WTC11 (cell line): ENCODE results near the gene MRPL54. TPM values are rescaled to one million over a fixed set of nuclear protein-coding genes. Genes with fewer than 3 reads are reported as not detected.

Experiments
- ATAC-seq: fragments of 200-7000 bp; cut with Tn5 transposase; 2 replicates; pipeline ENCODE4 v1.10.0; 2021; ENCODE audit warnings: mild to moderate bottlenecking, moderate library complexity
- CTCF ChIA-PET: fragments of 300-600 bp; sonication (Branson Sonifier 250); formaldehyde crosslinking; loops from one replicate; lab custom pipeline; 2021; ENCODE audit warnings: antibody characterized with exemption; lab: Charles Lee
- POLR2A ChIA-PET: fragments of 350-600 bp; sonication (Branson Sonifier 250); formaldehyde crosslinking; loops from one replicate; lab custom pipeline; 2021; ENCODE audit warnings: antibody characterized with exemption; lab: Charles Lee
- DNase-seq: peaks from one replicate; pipeline ENCODE4 v3.0.0; 2021; ENCODE audit warnings: low spot score
- H3K27ac Mint-ChIP-seq: 2 replicates; pipeline ENCODE4 v1.8.0; 2021; ENCODE audit warnings: mixed read lengths
- H3K27me3 Mint-ChIP-seq: 2 replicates; pipeline ENCODE4 v1.8.0; 2021; ENCODE audit warnings: low read depth, mild to moderate bottlenecking, moderate library complexity, mixed read lengths
- H3K36me3 Mint-ChIP-seq: 2 replicates; pipeline ENCODE4 v1.8.0; 2021; ENCODE audit warnings: mixed read lengths
- H3K4me1 Mint-ChIP-seq: 2 replicates; pipeline ENCODE4 v1.8.0; 2022; ENCODE audit warnings: mixed read lengths
- H3K4me3 Mint-ChIP-seq: 2 replicates; pipeline ENCODE4 v1.8.0; 2021; ENCODE audit warnings: mild to moderate bottlenecking, moderate library complexity, mixed read lengths
- H3K9me3 Mint-ChIP-seq: 2 replicates; pipeline ENCODE4 v1.8.0; 2021; ENCODE audit warnings: mixed read lengths
- GRHL2 ChIP-seq: fragments of 250-450 bp; sonication (Bioruptor Pico); IDR thresholded peaks from 2 replicates; pipeline ENCODE4 v1.8.0; 2022; ENCODE audit warnings: mild to moderate bottlenecking, moderate library complexity; ENCODE audit not compliant: insufficient replicate concordance, severe bottlenecking
- GTF2I ChIP-seq: fragments of 250-450 bp; sonication (Bioruptor Pico); conservative IDR thresholded peaks from 2 replicates; pipeline ENCODE4 v1.4.0; 2021; ENCODE audit warnings: mild to moderate bottlenecking
- JUN ChIP-seq: sonication (generic); formaldehyde crosslinking; IDR thresholded peaks from 2 replicates; pipeline ENCODE4 v1.8.0; 2023; ENCODE audit warnings: mild to moderate bottlenecking, missing genetic modification reagents
- NR1H2 ChIP-seq: sonication (generic); formaldehyde crosslinking; IDR thresholded peaks from 2 replicates; pipeline ENCODE4 v1.9.0; 2021; ENCODE audit warnings: mild to moderate bottlenecking, moderate library complexity, missing genetic modification reagents
- TEAD1 ChIP-seq: sonication (generic); formaldehyde crosslinking; IDR thresholded peaks from 2 replicates; pipeline ENCODE4 v1.8.0; 2022; ENCODE audit warnings: mild to moderate bottlenecking, missing genetic modification reagents
- ZNF219 ChIP-seq: sonication (generic); formaldehyde crosslinking; IDR thresholded peaks from 2 replicates; pipeline ENCODE4 v1.8.0; 2023; ENCODE audit warnings: missing genetic modification reagents, mild to moderate bottlenecking, borderline replicate concordance
- total RNA-seq: library from RNA; stranded (reverse); gene quantifications from 3 replicates; pipeline ENCODE4 v1.2.3, GENCODE V29; 2021
- TF ChIP-seq, protein P1 (sequence below): sonication (generic); formaldehyde crosslinking; IDR thresholded peaks from 2 replicates; pipeline ENCODE4 v1.8.1; 2022; ENCODE audit warnings: missing genetic modification reagents, borderline replicate concordance
- TF ChIP-seq, protein P2 (sequence below): fragments of 250-450 bp; sonication (Bioruptor Pico); conservative IDR thresholded peaks from 2 replicates; pipeline ENCODE4 v1.9.0; 2021; ENCODE audit warnings: mild to moderate bottlenecking
- TF ChIP-seq, protein P3 (sequence below): fragments of 250-450 bp; sonication (Bioruptor Pico); IDR thresholded peaks from 2 replicates; pipeline ENCODE4 v1.9.0; 2021; ENCODE audit warnings: mild to moderate bottlenecking
- TF ChIP-seq, protein P4 (sequence below): fragments of 250-450 bp; sonication (Bioruptor Pico); IDR thresholded peaks from 2 replicates; pipeline ENCODE4 v1.9.0; 2021; ENCODE audit warnings: mild to moderate bottlenecking, borderline replicate concordance
- TF ChIP-seq, protein P5 (sequence below): sonication (generic); formaldehyde crosslinking; IDR thresholded peaks from 2 replicates; pipeline ENCODE4 v1.8.0; 2022; ENCODE audit warnings: mild to moderate bottlenecking, missing genetic modification reagents

MRPL54 gene
- total RNA-seq, 1 experiment from 2014 or later: 62.3 TPM

DNA sequence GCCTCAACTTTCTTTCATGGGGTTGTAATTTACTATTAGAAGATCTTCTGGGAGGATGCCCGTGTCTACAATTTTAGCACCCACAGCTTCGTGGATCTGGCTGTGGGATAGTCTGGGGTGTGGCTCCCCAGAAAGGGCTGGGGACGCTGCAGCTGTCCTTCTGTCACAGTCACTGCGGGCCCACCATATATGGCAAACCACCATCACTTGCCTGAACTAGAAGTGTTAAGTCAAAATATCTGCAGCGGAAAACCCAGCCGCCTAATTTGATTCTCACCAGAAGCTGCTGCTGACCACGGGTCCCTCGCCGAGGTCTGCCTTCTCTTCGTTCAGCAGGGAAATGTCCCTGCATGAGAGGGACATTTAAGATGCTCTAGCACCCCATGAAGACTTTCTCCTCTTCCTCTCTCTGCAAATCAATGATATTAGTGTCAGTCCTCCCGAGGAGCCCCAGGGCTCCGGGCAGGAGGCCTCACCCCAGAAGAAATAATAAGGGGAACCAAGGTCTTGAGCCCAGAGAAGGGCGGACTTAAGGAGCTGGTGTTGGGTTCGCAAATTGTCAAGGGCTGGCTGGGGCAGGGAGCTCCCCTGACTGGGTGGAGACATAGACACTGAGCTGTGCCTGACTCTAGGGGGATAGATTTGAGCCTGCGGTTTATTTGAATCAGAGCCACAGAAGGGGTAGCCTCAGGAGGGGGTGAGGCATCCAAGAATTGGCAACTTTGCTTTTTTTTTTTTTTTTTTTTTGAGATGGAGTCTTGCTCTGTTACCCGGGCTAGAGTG lies 26.7 kb downstream of the MRPL54 start (continued):
- TF ChIP-seq, protein P1, sequence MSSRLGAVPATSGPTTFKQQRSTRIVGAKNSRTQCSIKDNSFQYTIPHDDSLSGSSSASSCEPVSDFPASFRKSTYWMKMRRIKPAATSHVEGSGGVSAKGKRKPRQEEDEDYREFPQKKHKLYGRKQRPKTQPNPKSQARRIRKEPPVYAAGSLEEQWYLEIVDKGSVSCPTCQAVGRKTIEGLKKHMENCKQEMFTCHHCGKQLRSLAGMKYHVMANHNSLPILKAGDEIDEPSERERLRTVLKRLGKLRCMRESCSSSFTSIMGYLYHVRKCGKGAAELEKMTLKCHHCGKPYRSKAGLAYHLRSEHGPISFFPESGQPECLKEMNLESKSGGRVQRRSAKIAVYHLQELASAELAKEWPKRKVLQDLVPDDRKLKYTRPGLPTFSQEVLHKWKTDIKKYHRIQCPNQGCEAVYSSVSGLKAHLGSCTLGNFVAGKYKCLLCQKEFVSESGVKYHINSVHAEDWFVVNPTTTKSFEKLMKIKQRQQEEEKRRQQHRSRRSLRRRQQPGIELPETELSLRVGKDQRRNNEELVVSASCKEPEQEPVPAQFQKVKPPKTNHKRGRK (CRISPR knock-in tag): no peak
- no peak for TF ChIP-seq JUN (CRISPR knock-in tag)
- TF ChIP-seq, protein P2, sequence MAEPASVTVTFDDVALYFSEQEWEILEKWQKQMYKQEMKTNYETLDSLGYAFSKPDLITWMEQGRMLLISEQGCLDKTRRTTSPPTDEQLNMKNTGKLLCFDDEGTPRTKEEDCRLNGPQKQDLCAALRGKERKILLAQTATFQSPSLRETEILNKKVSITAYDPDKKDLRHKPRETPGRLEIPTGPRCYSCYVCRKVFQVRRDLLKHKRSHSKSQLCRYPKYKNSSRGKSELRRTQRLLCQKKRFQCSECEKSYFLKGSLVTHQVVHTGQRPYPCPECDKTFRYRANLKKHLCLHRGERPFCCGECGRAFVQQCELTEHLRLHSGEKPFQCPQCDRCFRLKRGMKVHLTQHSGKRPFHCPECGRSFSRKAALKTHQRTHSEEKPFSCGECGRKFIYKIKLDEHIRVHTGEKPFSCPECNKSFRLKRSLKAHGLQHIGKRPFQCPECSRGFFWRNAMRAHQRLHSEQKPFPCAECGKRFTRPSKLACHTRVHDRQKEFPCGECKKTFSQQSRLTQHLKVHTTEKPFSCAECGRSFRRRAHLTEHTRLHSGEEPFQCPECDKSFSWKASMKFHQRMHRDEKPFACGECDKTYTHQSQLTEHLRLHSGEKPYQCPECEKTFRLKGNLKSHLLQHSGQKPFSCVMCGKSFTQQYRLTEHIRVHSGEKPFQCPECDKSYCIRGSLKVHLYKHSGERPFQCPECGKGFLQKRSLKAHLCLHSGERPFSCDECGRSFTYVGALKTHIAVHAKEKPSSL (CRISPR knock-in tag): no peak
- TF ChIP-seq, protein P3, sequence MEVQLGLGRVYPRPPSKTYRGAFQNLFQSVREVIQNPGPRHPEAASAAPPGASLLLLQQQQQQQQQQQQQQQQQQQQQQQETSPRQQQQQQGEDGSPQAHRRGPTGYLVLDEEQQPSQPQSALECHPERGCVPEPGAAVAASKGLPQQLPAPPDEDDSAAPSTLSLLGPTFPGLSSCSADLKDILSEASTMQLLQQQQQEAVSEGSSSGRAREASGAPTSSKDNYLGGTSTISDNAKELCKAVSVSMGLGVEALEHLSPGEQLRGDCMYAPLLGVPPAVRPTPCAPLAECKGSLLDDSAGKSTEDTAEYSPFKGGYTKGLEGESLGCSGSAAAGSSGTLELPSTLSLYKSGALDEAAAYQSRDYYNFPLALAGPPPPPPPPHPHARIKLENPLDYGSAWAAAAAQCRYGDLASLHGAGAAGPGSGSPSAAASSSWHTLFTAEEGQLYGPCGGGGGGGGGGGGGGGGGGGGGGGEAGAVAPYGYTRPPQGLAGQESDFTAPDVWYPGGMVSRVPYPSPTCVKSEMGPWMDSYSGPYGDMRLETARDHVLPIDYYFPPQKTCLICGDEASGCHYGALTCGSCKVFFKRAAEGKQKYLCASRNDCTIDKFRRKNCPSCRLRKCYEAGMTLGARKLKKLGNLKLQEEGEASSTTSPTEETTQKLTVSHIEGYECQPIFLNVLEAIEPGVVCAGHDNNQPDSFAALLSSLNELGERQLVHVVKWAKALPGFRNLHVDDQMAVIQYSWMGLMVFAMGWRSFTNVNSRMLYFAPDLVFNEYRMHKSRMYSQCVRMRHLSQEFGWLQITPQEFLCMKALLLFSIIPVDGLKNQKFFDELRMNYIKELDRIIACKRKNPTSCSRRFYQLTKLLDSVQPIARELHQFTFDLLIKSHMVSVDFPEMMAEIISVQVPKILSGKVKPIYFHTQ: no peak
- TF ChIP-seq, protein P4, sequence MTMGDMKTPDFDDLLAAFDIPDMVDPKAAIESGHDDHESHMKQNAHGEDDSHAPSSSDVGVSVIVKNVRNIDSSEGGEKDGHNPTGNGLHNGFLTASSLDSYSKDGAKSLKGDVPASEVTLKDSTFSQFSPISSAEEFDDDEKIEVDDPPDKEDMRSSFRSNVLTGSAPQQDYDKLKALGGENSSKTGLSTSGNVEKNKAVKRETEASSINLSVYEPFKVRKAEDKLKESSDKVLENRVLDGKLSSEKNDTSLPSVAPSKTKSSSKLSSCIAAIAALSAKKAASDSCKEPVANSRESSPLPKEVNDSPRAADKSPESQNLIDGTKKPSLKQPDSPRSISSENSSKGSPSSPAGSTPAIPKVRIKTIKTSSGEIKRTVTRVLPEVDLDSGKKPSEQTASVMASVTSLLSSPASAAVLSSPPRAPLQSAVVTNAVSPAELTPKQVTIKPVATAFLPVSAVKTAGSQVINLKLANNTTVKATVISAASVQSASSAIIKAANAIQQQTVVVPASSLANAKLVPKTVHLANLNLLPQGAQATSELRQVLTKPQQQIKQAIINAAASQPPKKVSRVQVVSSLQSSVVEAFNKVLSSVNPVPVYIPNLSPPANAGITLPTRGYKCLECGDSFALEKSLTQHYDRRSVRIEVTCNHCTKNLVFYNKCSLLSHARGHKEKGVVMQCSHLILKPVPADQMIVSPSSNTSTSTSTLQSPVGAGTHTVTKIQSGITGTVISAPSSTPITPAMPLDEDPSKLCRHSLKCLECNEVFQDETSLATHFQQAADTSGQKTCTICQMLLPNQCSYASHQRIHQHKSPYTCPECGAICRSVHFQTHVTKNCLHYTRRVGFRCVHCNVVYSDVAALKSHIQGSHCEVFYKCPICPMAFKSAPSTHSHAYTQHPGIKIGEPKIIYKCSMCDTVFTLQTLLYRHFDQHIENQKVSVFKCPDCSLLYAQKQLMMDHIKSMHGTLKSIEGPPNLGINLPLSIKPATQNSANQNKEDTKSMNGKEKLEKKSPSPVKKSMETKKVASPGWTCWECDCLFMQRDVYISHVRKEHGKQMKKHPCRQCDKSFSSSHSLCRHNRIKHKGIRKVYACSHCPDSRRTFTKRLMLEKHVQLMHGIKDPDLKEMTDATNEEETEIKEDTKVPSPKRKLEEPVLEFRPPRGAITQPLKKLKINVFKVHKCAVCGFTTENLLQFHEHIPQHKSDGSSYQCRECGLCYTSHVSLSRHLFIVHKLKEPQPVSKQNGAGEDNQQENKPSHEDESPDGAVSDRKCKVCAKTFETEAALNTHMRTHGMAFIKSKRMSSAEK (CRISPR knock-in tag): no peak
- TF ChIP-seq TEAD1: no peak
- no peak for TF ChIP-seq ZNF219 (CRISPR knock-in tag)
- TF ChIP-seq, protein P5, sequence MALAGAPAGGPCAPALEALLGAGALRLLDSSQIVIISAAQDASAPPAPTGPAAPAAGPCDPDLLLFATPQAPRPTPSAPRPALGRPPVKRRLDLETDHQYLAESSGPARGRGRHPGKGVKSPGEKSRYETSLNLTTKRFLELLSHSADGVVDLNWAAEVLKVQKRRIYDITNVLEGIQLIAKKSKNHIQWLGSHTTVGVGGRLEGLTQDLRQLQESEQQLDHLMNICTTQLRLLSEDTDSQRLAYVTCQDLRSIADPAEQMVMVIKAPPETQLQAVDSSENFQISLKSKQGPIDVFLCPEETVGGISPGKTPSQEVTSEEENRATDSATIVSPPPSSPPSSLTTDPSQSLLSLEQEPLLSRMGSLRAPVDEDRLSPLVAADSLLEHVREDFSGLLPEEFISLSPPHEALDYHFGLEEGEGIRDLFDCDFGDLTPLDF (CRISPR knock-in tag): no peak

DNA sequence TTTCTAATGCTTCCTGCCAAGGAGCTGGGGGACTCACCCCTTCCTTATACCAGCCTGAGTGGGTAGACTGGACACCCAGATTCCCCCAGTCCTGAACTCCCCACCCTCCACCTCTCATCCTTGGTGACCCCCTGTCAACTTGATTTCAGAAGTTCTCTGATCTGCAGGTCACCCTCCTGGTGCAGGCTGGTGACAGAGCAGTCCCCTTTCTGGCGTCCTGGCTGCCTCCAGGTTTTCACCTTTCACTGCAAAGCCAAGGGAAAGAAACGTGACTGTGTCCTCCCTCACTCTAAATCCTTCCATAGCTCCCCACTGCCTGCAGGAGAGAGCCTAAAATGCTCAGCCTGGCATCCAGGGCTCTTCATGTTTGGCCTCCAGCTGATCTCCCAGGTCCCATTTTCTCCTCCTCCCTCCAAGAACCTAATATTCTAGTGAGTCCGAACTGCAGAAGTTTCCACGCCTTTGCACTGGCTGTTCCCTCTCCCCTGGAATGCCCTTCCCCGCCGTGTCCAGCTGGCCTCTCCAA lies 27.8 kb downstream of the MRPL54 start:
- TF ChIP-seq GTF2I (CRISPR knock-in tag) (peak; percentile 66; the same call in 1 of the 2 replicates), NR1H2 (no peak), GRHL2 (CRISPR knock-in tag) (no peak)
- Mint-ChIP-seq H3K36me3 (no peaks in the 10 kb centered on the region), H3K4me1 (no peaks in the 10 kb centered on the region), H3K4me3 (no peak overlapping the region), H3K9me3 (peaks cover 3% of the 10 kb centered on the region; the same call in 1 of the 2 replicates), H3K27ac (no peak overlapping the region), H3K27me3 (peaks cover 24% of the 10 kb centered on the region)
- ATAC-seq (no peak), DNase-seq (no peak)
- ChIA-PET POLR2A (no interaction called here), CTCF (interaction anchor here (0.7 to 2.5 kb wide), 3 partner anchors 17 to 32 kb away, joined by 3 to 16 read pairs (median 3); no protein-coding TSS in a partner anchor)
